Lung (tissue), 12 donors: ENCODE measurements around the gene MITF. TPM values are rescaled to one million over a fixed set of nuclear protein-coding genes. Genes with fewer than 3 reads are reported as not detected.
A peak's percentile ranks its signal among the peaks of the same experiment; 100 is the strongest.

Experiments
- ATAC-seq: fragments of 200-7000 bp; cut with Tn5 transposase; one replicate; pipeline ENCODE4 v1.9.1; 2020; ENCODE audit warnings: moderate number of reproducible peaks; ENCODE audit not compliant: insufficient read depth, low FRiP score
- DNase-seq, 3 donors: peaks; one replicate each; pipeline ENCODE4 v3.0.0-alpha.2; 2013 to 2017
- H3K27ac ChIP-seq, 2 donors: one replicate each; pipeline ENCODE4 v1.5.1; 2013; ENCODE audit warnings: mild to moderate bottlenecking in 2 of 2, moderate library complexity in 2 of 2, control low read depth in 1 of 2, inconsistent platforms in 1 of 2, low read depth in 1 of 2, low read length in 1 of 2
- H3K27me3 ChIP-seq, 3 donors: one replicate each; pipeline ENCODE4 v1.5.1; 2013; ENCODE audit warnings: low read length in 2 of 3; ENCODE audit not compliant: control insufficient read depth in 3 of 3, insufficient read depth in 3 of 3
- H3K36me3 ChIP-seq, 4 donors: one replicate each; pipeline ENCODE4 v1.5.1; 2013; ENCODE audit warnings: low read length in 4 of 4, mild to moderate bottlenecking in 1 of 4, moderate library complexity in 1 of 4; ENCODE audit not compliant: control insufficient read depth in 4 of 4, insufficient read depth in 4 of 4
- H3K4me1 ChIP-seq, 5 donors: one replicate each; pipeline ENCODE4 v1.5.1; 2013; ENCODE audit warnings: low read length in 5 of 5, mild to moderate bottlenecking in 2 of 5, moderate library complexity in 1 of 5; ENCODE audit not compliant: control insufficient read depth in 5 of 5, insufficient read depth in 5 of 5
- H3K4me3 ChIP-seq: one replicate; pipeline ENCODE4 v1.5.1; 2013; ENCODE audit warnings: mild to moderate bottlenecking, control low read depth, moderate library complexity
- H3K9ac ChIP-seq, 2 donors: one replicate each; pipeline ENCODE4 v1.5.1; 2013; ENCODE audit warnings: low read length in 2 of 2, control low read depth in 1 of 2; ENCODE audit not compliant: insufficient read depth in 1 of 2
- H3K9me3 ChIP-seq, 4 donors: one replicate each; pipeline ENCODE4 v1.5.1; 2013; ENCODE audit warnings: low read length in 3 of 4, mild to moderate bottlenecking in 1 of 4, moderate library complexity in 1 of 4; ENCODE audit not compliant: control insufficient read depth in 4 of 4, insufficient read depth in 3 of 4
- WGBS, 2 donors: extraction: QIAGEN DNeasy Blood & Tissue Kit; methylation state at CpG; one replicate each; pipeline ENCODE4 v1.1.7; 2013; 5-methylcytosine and 5-hydroxymethylcytosine counted together
- polyA plus RNA-seq, 2 donors: library from polyadenylated mRNA; stranded (reverse); fragments of 200-250 nt; gene quantifications; one replicate each; pipeline ENCODE4 v1.2.1, GENCODE V29; 2013
- total RNA-seq, 2 donors: library from RNA; depleted of rRNA in 1 of 2; stranded (reverse); fragments of >200 nt in 1 of 2; gene quantifications; one replicate each; pipeline ENCODE4 v1.2.1, GENCODE V29; 2014 to 2021
- TF ChIP-seq, protein P1 (sequence below): IDR thresholded peaks from 2 replicates; pipeline ENCODE4 v1.5.1; 2012; ENCODE audit warnings: mild to moderate bottlenecking; ENCODE audit errors: control extremely low read depth, extremely low read depth
- donor health status: control.
- donor health status: control.
- donor health status: Bipolar disorder and iron deficiency.
- donor health status: healthy.
- donor health status: DM: yes; HTN: yes; CAD: no.

Gene MITF
- total and polyA plus RNA-seq, 4 donors = 5.0 to 28.0 (median 12.0) TPM

DNA sequence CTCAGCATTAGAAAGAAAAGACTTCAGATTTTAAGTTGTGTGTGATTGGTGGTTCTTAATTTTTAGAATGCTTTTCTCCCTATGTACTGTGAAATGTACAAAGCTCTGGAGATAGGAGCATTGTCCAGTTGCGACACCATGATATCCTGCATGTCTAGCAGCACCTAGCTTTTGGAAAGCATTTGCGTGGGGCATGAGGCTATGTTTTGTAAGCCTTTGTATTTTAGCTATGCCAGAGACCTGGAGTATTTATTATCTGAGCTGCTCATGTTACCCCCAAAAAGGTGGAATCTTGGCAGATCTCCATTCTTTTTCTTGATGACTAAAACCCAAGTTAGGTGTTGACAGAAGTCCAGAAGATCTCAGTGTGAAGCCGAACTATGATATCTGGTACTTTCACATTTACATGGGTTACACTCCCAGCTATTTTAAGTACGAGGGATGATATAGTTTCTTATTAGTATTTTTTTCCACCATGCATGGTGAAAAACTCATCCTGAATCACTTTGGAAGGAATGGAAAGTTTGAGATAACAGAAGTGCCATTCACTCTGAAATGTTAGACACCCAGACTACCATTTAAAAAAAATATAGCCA is 133.6 kb downstream of the MITF start:
- TF ChIP-seq, protein P1, sequence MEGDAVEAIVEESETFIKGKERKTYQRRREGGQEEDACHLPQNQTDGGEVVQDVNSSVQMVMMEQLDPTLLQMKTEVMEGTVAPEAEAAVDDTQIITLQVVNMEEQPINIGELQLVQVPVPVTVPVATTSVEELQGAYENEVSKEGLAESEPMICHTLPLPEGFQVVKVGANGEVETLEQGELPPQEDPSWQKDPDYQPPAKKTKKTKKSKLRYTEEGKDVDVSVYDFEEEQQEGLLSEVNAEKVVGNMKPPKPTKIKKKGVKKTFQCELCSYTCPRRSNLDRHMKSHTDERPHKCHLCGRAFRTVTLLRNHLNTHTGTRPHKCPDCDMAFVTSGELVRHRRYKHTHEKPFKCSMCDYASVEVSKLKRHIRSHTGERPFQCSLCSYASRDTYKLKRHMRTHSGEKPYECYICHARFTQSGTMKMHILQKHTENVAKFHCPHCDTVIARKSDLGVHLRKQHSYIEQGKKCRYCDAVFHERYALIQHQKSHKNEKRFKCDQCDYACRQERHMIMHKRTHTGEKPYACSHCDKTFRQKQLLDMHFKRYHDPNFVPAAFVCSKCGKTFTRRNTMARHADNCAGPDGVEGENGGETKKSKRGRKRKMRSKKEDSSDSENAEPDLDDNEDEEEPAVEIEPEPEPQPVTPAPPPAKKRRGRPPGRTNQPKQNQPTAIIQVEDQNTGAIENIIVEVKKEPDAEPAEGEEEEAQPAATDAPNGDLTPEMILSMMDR = no peak
- Histone ChIP-seq H3K4me1 (peaks cover 0 to 20% (median 0%) of the 10 kb centered on the region in 5 donors), H3K27me3 (no peaks in the 10 kb centered on the region), H3K27ac (peak overlapping the region in 1 of 2 donors; percentile 94), H3K4me3 (no peak overlapping the region), H3K9me3 (no peaks in the 10 kb centered on the region), H3K36me3 (no peaks in the 10 kb centered on the region), H3K9ac (no peak overlapping the region)
- DNase-seq (no peak), ATAC-seq (no peak)
- WGBS, 2 donors = 86 to 89% methylated on average over 4 of the region's 4 CpGs

DNA sequence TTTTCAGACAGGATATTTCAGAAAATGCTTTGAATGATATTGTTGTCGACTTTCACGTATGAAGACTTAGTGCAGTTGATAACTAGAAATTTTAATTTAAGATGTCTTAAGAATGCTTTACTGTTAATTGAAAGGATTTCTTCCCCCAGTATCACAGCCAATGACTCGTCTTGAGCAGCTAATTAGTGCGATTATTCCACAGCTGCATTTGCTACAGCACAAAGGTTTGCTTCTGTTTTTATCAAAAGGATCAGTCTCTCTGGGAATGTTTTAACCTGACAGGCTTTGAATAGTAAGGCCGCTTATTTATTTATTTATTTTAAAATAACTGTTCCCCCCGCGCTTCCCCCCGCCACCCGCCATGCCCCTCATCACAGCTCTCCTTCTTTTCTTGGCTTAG is 136.8 kb downstream of the MITF start:
- no peak overlapping the region for H3K4me3 ChIP-seq
- no peaks in the 10 kb centered on the region for H3K36me3 ChIP-seq
- 96% methylated on average over 9 of the region's 9 CpGs for WGBS, 2 donors
- no peak overlapping the region for H3K27ac ChIP-seq
- ATAC-seq (no peak), DNase-seq (no peak)
- TF ChIP-seq, protein P1 = no peak
- H3K9me3 ChIP-seq = no peaks in the 10 kb centered on the region
- peaks cover 0 to 12% (median 0%) of the 10 kb centered on the region in 5 donors for H3K4me1 ChIP-seq
- no peak overlapping the region for H3K9ac ChIP-seq
- no peaks in the 10 kb centered on the region for H3K27me3 ChIP-seq

DNA sequence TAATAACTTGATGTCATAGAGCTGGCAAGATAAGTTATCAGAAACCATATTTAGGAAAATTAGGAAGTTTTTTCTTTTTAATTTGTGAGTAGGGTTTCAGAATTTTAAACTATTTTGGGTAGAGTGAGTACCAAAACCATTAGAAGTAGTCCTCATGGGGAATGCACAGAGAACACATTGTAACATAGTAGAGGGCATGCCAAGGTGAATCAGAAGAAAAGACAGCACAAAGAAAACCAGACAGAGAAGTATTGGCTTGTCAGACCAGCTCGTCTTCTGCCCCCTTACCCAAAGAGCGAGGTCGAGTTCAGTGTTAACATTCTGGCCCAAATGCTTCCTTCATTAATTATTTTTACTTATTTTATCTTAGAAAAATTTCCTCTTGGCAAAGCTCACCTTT is 139.0 kb downstream of the MITF start:
- ATAC-seq (no peak), DNase-seq (no peak)
- no peak overlapping the region for H3K4me3 ChIP-seq
- no peaks in the 10 kb centered on the region for H3K27me3 ChIP-seq
- H3K9me3 ChIP-seq = no peaks in the 10 kb centered on the region
- H3K36me3 ChIP-seq = peaks cover 0 to 5% (median 0%) of the 10 kb centered on the region in 4 donors
- TF ChIP-seq, protein P1 = no peak
- WGBS, 2 donors = 88 to 92% methylated on average over 3 of the region's 3 CpGs
- peak overlapping the region in 1 of 2 donors; percentile 40 for H3K27ac ChIP-seq
- H3K9ac ChIP-seq = no peak overlapping the region
- H3K4me1 ChIP-seq = peaks cover 0 to 9% (median 0%) of the 10 kb centered on the region in 5 donors

DNA sequence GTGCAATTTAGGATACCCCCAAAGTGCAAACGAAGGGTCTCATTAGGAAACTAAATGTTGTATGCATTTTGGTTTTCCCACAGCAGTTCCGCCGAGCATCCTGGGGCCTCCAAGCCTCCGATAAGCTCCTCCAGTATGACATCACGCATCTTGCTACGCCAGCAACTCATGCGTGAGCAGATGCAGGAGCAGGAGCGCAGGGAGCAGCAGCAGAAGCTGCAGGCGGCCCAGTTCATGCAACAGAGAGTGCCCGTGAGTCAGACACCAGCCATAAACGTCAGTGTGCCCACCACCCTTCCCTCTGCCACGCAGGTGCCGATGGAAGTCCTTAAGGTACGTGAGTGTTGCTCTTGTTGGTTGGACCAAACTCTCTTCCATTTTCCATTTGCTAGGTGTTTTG is 139.8 kb downstream of the MITF start:
- Histone ChIP-seq H3K27ac (no peak overlapping the region), H3K36me3 (peaks cover 0 to 5% (median 0%) of the 10 kb centered on the region in 4 donors), H3K9me3 (no peaks in the 10 kb centered on the region), H3K4me3 (no peak overlapping the region), H3K27me3 (no peaks in the 10 kb centered on the region), H3K4me1 (peaks cover 0 to 9% (median 0%) of the 10 kb centered on the region in 5 donors), H3K9ac (no peak overlapping the region)
- ATAC-seq = no peak
- WGBS, 2 donors = 96 to 98% methylated on average over 14 of the region's 14 CpGs
- no peak for DNase-seq
- TF ChIP-seq, protein P1 = no peak
